ENCODE measurements around the gene SRP54.

Gene SRP54

DNA sequence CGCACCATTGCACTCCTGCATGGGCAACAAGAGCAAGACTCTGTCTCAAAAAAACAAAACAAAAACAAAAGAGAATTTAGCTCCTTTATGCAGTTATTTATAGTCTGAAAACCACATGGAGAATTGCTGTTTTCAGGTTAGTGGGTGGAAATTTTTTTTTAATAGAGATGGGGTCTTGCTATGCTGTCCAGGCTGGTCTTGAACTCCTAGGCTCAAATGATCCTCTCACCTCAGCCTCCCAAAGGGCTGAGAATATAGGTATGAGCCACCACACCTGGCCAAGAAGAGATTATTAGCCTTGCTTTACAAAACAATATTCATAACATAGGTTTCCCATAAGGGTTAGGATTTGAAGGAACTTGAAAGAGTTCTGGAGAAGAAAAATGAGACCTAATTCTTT lies 12.1 kb upstream of the SRP54 start:
- TF ChIP-seq, protein P1, sequence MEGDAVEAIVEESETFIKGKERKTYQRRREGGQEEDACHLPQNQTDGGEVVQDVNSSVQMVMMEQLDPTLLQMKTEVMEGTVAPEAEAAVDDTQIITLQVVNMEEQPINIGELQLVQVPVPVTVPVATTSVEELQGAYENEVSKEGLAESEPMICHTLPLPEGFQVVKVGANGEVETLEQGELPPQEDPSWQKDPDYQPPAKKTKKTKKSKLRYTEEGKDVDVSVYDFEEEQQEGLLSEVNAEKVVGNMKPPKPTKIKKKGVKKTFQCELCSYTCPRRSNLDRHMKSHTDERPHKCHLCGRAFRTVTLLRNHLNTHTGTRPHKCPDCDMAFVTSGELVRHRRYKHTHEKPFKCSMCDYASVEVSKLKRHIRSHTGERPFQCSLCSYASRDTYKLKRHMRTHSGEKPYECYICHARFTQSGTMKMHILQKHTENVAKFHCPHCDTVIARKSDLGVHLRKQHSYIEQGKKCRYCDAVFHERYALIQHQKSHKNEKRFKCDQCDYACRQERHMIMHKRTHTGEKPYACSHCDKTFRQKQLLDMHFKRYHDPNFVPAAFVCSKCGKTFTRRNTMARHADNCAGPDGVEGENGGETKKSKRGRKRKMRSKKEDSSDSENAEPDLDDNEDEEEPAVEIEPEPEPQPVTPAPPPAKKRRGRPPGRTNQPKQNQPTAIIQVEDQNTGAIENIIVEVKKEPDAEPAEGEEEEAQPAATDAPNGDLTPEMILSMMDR (IDR thresholded peaks at IDR 0.05) = no peak
- no peaks in the 10 kb centered on the region for H3K27me3 ChIP-seq (ENCODE audit: control insufficient read depth, insufficient read depth, low read length)
- no peaks in the 10 kb centered on the region for H3K4me1 ChIP-seq
- no peak overlapping the region for H2AFZ ChIP-seq
- H3K36me3 ChIP-seq (ENCODE audit: control insufficient read depth, insufficient read depth, low read length) = no peaks in the 10 kb centered on the region
- no peak overlapping the region for H3K4me2 ChIP-seq (ENCODE audit: low read length)
- H3K4me3 ChIP-seq (ENCODE audit: low read depth, low read length) = no peak overlapping the region
- H3K9ac ChIP-seq = no peak overlapping the region
- peaks cover 6% of the 10 kb centered on the region for H3K79me2 ChIP-seq
- no peaks in the 10 kb centered on the region for H3K9me3 ChIP-seq (ENCODE audit: control insufficient read depth, low read length)
- H3K27ac ChIP-seq = no peak overlapping the region

GRCh38 chr14:34971381-34971780 lies 11.4 kb upstream of the SRP54 start:
- TF ChIP-seq, protein P1 (IDR thresholded peaks at IDR 0.05) = no peak
- H3K27me3 ChIP-seq (ENCODE audit: control insufficient read depth, insufficient read depth, low read length) = no peaks in the 10 kb centered on the region
- no peaks in the 10 kb centered on the region for H3K36me3 ChIP-seq (ENCODE audit: control insufficient read depth, insufficient read depth, low read length)
- H3K9ac ChIP-seq = no peak overlapping the region
- H2AFZ ChIP-seq = no peak overlapping the region
- H3K79me2 ChIP-seq = peaks cover 9% of the 10 kb centered on the region
- no peaks in the 10 kb centered on the region for H3K9me3 ChIP-seq (ENCODE audit: control insufficient read depth, low read length)
- H3K4me1 ChIP-seq = no peaks in the 10 kb centered on the region
- no peak overlapping the region for H3K4me3 ChIP-seq (ENCODE audit: low read depth, low read length)
- H3K27ac ChIP-seq = no peak overlapping the region
- H3K4me2 ChIP-seq (ENCODE audit: low read length) = no peak overlapping the region

GRCh38 chr14:34971801-34972200 lies 11.0 kb upstream of the SRP54 start:
- Histone ChIP-seq H3K36me3 (ENCODE audit: control insufficient read depth, insufficient read depth, low read length) (no peaks in the 10 kb centered on the region), H3K4me2 (ENCODE audit: low read length) (no peak overlapping the region), H3K9ac (no peak overlapping the region), H3K9me3 (ENCODE audit: control insufficient read depth, low read length) (no peaks in the 10 kb centered on the region), H3K4me3 (ENCODE audit: low read depth, low read length) (no peak overlapping the region), H3K27ac (no peak overlapping the region), H3K79me2 (peaks cover 9% of the 10 kb centered on the region), H2AFZ (no peak overlapping the region), H3K4me1 (no peaks in the 10 kb centered on the region), H3K27me3 (ENCODE audit: control insufficient read depth, insufficient read depth, low read length) (no peaks in the 10 kb centered on the region)
- TF ChIP-seq, protein P1 (IDR thresholded peaks at IDR 0.05) = no peak

DNA sequence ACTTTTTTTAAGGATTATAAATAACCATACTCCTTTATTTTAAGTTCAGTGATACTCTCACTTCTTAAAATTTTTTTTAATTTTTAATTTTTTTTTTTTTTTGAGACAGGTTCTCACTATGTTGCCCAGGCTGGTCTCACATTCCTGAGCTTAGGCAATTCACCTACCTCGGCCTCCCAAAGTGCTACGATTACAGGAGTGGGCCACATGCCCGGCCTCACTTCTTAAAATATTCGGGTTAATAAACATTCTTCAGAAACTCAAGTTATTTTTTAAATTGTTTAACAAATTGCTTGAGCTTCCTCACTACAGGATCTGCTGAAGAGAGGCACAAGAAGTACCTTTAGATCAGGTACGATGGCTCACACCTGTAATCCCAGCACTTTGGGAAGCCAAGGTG lies 4.3 kb upstream of the SRP54 start:
- H2AFZ ChIP-seq = no peak overlapping the region
- H3K27ac ChIP-seq = no peak overlapping the region
- TF ChIP-seq, protein P1 (IDR thresholded peaks at IDR 0.05) = no peak
- no peak overlapping the region for H3K4me2 ChIP-seq (ENCODE audit: low read length)
- no peaks in the 10 kb centered on the region for H3K36me3 ChIP-seq (ENCODE audit: control insufficient read depth, insufficient read depth, low read length)
- H3K9ac ChIP-seq = no peak overlapping the region
- no peaks in the 10 kb centered on the region for H3K27me3 ChIP-seq (ENCODE audit: control insufficient read depth, insufficient read depth, low read length)
- H3K79me2 ChIP-seq = peaks cover 16% of the 10 kb centered on the region
- H3K4me1 ChIP-seq = no peaks in the 10 kb centered on the region
- no peak overlapping the region for H3K4me3 ChIP-seq (ENCODE audit: low read depth, low read length)
- H3K9me3 ChIP-seq (ENCODE audit: control insufficient read depth, low read length) = no peaks in the 10 kb centered on the region

DNA sequence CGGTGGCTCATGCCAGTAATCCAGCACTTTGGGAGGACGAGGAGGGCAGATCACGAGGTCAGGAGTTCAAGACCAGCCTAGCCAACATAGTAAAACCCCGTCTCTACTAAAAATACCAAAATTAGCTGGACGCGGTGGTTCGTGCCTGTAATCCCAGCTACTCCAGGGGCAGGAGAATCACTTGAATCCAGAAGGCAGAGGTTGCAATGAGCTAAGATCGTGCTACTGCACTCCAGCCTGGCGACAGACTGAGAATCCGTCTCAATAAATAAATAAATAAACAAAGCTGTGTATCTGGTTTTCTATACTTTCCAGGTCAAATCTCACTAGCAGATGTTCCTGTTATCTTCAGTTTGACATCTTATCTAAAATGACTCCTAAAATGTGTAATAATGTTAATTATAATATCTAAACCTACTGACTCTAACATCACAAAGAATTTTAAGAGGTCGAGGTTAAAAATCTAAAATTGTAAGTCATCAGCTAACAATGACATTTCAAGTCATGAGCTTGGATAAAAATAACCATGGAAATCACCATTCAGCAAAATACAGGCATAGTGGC lies 2.4 kb upstream of the SRP54 start:
- Histone ChIP-seq H3K9me3 (ENCODE audit: control insufficient read depth, low read length) (no peaks in the 10 kb centered on the region), H3K27ac (no peak overlapping the region), H2AFZ (no peak overlapping the region), H3K4me2 (ENCODE audit: low read length) (no peak overlapping the region), H3K27me3 (ENCODE audit: control insufficient read depth, insufficient read depth, low read length) (no peaks in the 10 kb centered on the region), H3K9ac (no peak overlapping the region), H3K79me2 (peaks cover 33% of the 10 kb centered on the region), H3K4me3 (ENCODE audit: low read depth, low read length) (no peak overlapping the region), H3K36me3 (ENCODE audit: control insufficient read depth, insufficient read depth, low read length) (no peaks in the 10 kb centered on the region), H3K4me1 (peaks cover 6% of the 10 kb centered on the region)
- TF ChIP-seq, protein P1 (IDR thresholded peaks at IDR 0.05) = no peak

Measured in parathyroid adenoma (tissue), 2 donors.